ENCODE data around the gene PLCH1. TPM values are rescaled to one million over a fixed set of nuclear protein-coding genes. Genes with fewer than 3 reads are reported as not detected.

PLCH1 gene
- total RNA-seq, 1 experiment from 2014 or later: 0.12 TPM

DNA sequence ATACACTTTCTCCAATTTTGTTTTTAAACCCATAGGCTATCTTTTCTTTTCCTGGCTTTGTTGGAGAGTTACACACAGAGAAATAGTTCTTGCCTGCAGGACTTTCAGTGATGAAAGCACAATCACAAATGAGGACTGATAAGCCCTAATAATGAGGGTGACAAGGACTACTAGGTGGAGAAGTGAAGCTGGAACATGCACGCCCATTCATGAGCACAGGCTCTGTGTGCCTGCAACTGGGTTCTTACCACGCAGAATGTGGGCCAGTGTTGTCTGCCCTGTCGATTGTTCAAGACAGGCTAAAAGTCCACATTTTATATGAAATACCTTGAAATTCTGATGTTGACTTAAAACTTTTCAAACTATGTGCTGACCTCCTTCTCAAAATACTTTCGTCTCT lies 289.1 kb downstream of the PLCH1 start:
- no peaks in the 10 kb centered on the region for H3K9me3 Mint-ChIP-seq (ENCODE audit: unreplicated experiment)
- intact Hi-C loops (cut with micrococcal nuclease): no loop called here
- no peaks in the 10 kb centered on the region for H3K27me3 Mint-ChIP-seq (ENCODE audit: insufficient read depth, unreplicated experiment)
- CTCF ChIA-PET: no interaction called here
- no peak overlapping the region for H3K27ac Mint-ChIP-seq (ENCODE audit: low read depth, unreplicated experiment)
- H3K36me3 Mint-ChIP-seq (ENCODE audit: insufficient read depth, unreplicated experiment): peaks cover 5% of the 10 kb centered on the region
- BruUV-seq (replicated peaks): no TSS peak
- no peak overlapping the region for H3K4me3 Mint-ChIP-seq (ENCODE audit: unreplicated experiment)
- TF ChIP-seq, protein P1, sequence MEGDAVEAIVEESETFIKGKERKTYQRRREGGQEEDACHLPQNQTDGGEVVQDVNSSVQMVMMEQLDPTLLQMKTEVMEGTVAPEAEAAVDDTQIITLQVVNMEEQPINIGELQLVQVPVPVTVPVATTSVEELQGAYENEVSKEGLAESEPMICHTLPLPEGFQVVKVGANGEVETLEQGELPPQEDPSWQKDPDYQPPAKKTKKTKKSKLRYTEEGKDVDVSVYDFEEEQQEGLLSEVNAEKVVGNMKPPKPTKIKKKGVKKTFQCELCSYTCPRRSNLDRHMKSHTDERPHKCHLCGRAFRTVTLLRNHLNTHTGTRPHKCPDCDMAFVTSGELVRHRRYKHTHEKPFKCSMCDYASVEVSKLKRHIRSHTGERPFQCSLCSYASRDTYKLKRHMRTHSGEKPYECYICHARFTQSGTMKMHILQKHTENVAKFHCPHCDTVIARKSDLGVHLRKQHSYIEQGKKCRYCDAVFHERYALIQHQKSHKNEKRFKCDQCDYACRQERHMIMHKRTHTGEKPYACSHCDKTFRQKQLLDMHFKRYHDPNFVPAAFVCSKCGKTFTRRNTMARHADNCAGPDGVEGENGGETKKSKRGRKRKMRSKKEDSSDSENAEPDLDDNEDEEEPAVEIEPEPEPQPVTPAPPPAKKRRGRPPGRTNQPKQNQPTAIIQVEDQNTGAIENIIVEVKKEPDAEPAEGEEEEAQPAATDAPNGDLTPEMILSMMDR (IDR thresholded peaks at IDR 0.05; ENCODE audit: unreplicated experiment): no peak
- H3K4me1 Mint-ChIP-seq (ENCODE audit: insufficient read depth, unreplicated experiment): no peaks in the 10 kb centered on the region
- DNase-seq (ENCODE audit: unreplicated experiment): no peak
- POLR2A ChIA-PET: interaction anchor here (0.6 kb wide), 1 partner anchor 154 kb away, joined by 3 read pairs; no protein-coding TSS in a partner anchor

DNA sequence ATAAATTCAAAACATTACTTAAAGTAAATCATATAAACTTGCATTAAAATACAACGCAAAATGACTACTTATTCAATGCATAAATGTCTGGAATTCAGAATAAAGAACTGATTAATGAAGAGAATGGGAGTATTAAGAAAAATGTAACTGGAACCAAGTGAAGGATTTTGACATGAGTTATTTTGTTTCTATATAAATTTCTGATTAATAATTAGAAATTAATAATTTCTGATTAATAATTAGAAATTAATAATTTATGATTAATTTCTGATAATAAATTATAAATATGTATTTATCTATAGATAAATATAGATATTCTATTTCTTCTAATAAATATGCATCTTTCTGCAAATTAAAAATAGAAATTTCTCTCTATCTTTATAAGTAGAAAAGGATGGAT lies 291.4 kb downstream of the PLCH1 start:
- CTCF ChIA-PET: no interaction called here
- no peaks in the 10 kb centered on the region for H3K4me1 Mint-ChIP-seq (ENCODE audit: insufficient read depth, unreplicated experiment)
- TF ChIP-seq, protein P1 (IDR thresholded peaks at IDR 0.05; ENCODE audit: unreplicated experiment): no peak
- no peak overlapping the region for H3K4me3 Mint-ChIP-seq (ENCODE audit: unreplicated experiment)
- no peak overlapping the region for H3K27ac Mint-ChIP-seq (ENCODE audit: low read depth, unreplicated experiment)
- no TSS peak for BruUV-seq (replicated peaks)
- DNase-seq (ENCODE audit: unreplicated experiment): no peak
- POLR2A ChIA-PET: no interaction called here
- no peaks in the 10 kb centered on the region for H3K9me3 Mint-ChIP-seq (ENCODE audit: unreplicated experiment)
- intact Hi-C loops (cut with micrococcal nuclease): no loop called here
- H3K36me3 Mint-ChIP-seq (ENCODE audit: insufficient read depth, unreplicated experiment): peaks cover 5% of the 10 kb centered on the region
- H3K27me3 Mint-ChIP-seq (ENCODE audit: insufficient read depth, unreplicated experiment): no peaks in the 10 kb centered on the region

DNA sequence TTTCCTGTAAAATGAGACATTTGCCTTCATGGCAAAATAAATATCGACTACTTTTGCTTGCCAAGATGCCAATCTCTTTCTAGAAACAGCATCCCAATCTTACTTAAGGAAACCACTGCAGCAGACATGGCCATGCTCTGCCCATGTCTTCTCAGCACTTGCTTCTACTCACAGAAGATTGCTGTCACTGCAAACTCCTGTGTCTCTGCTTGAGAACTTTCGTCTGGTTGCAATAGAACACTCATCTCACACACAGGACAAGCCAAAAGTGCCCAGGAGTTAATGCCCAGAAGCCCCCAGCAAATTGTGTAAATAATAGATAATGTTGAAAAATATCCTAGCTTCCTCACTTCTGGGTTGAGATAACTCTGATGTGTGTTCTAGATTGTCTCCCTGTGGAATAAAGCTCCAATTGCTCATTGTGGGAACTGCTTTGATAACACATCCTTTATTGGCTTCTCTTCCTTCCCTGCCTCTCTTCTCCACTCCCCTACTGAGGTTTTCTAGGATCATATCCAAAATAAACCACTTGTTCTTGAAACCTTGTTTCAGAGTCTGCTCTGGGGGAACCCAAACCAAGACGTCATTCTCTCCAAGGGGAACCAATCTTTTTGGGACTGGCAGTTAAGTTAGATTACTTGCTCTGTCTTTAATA lies 295.1 kb downstream of the PLCH1 start:
- ChIA-PET POLR2A (no interaction called here), CTCF (interaction anchor here (0.6 kb wide), 2 partner anchors 29 to 86 kb away, joined by 3 to 4 read pairs; no protein-coding TSS in a partner anchor)
- H3K27me3 Mint-ChIP-seq (ENCODE audit: insufficient read depth, unreplicated experiment): no peaks in the 10 kb centered on the region
- no peak overlapping the region for H3K4me3 Mint-ChIP-seq (ENCODE audit: unreplicated experiment)
- BruUV-seq (replicated peaks): no TSS peak
- H3K36me3 Mint-ChIP-seq (ENCODE audit: insufficient read depth, unreplicated experiment): no peaks in the 10 kb centered on the region
- intact Hi-C loops (cut with micrococcal nuclease): no loop called here
- no peak overlapping the region for H3K27ac Mint-ChIP-seq (ENCODE audit: low read depth, unreplicated experiment)
- no peaks in the 10 kb centered on the region for H3K4me1 Mint-ChIP-seq (ENCODE audit: insufficient read depth, unreplicated experiment)
- no peaks in the 10 kb centered on the region for H3K9me3 Mint-ChIP-seq (ENCODE audit: unreplicated experiment)
- TF ChIP-seq, protein P1 (IDR thresholded peaks at IDR 0.05; ENCODE audit: unreplicated experiment): no peak
- DNase-seq (ENCODE audit: unreplicated experiment): no peak

DNA sequence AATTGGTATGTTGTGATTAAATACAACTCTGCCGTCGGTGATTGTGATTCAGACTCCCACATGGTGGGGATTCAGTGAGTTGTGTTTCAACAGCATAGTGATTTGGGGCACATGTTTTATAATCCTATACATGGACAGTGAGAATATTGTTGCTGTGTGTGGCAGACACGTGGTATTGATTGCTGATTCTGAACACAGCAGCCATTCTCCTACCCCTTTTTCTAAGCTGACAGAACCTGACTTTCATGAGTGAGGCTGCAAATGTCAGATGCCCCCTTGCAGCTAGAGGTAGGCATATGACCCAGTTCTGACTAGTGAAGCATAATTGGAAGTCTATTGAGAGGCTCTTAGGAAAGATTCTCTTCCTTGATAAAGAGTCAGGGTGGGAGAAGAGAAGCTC lies 296.3 kb downstream of the PLCH1 start:
- CTCF ChIA-PET: interaction anchor here (0.6 kb wide), 1 partner anchor 11 kb away, joined by 3 read pairs; no protein-coding TSS in a partner anchor
- no peak overlapping the region for H3K4me3 Mint-ChIP-seq (ENCODE audit: unreplicated experiment)
- no TSS peak for BruUV-seq (replicated peaks)
- no peaks in the 10 kb centered on the region for H3K27me3 Mint-ChIP-seq (ENCODE audit: insufficient read depth, unreplicated experiment)
- H3K27ac Mint-ChIP-seq (ENCODE audit: low read depth, unreplicated experiment): no peak overlapping the region
- H3K4me1 Mint-ChIP-seq (ENCODE audit: insufficient read depth, unreplicated experiment): no peaks in the 10 kb centered on the region
- POLR2A ChIA-PET: no interaction called here
- no peak for DNase-seq (ENCODE audit: unreplicated experiment)
- TF ChIP-seq, protein P1 (IDR thresholded peaks at IDR 0.05; ENCODE audit: unreplicated experiment): no peak
- no peaks in the 10 kb centered on the region for H3K36me3 Mint-ChIP-seq (ENCODE audit: insufficient read depth, unreplicated experiment)
- intact Hi-C loops (cut with micrococcal nuclease): no loop called here
- no peaks in the 10 kb centered on the region for H3K9me3 Mint-ChIP-seq (ENCODE audit: unreplicated experiment)
